ENCODE results near the gene ATP1A4.

DNA sequence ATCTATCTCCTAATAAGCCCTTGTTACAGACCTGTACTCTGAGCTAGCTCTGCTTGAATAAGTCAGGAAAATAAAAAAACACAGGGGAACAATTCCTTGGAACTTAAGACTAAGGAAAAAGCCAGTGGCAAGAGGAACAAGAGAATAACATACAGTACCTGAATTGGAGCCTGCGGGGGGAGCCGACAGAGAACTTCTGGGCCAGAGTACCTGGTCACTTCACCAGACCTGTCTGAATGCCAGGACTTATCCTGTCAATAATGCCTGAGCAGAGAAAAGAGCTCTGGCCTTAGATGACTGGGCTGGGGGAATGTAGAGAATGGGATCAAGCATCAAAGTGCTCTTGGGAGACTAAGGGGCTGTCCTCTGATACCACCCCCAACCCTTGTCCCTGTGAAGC, 68.9 kb downstream of the ATP1A4 start:
- TF ChIP-seq EZH2 (IDR thresholded peaks at IDR 0.05; ENCODE audit: insufficient read depth, low read length): no peak
- TF ChIP-seq, protein P1, sequence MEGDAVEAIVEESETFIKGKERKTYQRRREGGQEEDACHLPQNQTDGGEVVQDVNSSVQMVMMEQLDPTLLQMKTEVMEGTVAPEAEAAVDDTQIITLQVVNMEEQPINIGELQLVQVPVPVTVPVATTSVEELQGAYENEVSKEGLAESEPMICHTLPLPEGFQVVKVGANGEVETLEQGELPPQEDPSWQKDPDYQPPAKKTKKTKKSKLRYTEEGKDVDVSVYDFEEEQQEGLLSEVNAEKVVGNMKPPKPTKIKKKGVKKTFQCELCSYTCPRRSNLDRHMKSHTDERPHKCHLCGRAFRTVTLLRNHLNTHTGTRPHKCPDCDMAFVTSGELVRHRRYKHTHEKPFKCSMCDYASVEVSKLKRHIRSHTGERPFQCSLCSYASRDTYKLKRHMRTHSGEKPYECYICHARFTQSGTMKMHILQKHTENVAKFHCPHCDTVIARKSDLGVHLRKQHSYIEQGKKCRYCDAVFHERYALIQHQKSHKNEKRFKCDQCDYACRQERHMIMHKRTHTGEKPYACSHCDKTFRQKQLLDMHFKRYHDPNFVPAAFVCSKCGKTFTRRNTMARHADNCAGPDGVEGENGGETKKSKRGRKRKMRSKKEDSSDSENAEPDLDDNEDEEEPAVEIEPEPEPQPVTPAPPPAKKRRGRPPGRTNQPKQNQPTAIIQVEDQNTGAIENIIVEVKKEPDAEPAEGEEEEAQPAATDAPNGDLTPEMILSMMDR (IDR thresholded peaks at IDR 0.05; ENCODE audit: insufficient read depth, low read depth, low read length): no peak
